Spleen (tissue), 7 donors: Measurements from ENCODE around the gene NEK10.

Experiments
- POLR2A ChIP-seq, 3 donors: fragments of 450-650 bp; IDR thresholded peaks; one replicate each; pipeline ENCODE4 v1.5.1; 2017; ENCODE audit warnings: antibody characterized with exemption in 3 of 3, mild to moderate bottlenecking in 1 of 3
- TF ChIP-seq, protein P1 (sequence below), 11 experiments: fragments of 200-600 bp in 7 of 11; fragments of 450-650 bp in 4 of 11; sonication (generic) in 4 of 11; IDR thresholded peaks in 8 of 11; conservative IDR thresholded peaks in 3 of 11; 1 replicate in 7 of 11; 2 replicates in 4 of 11; pipeline versions ENCODE4 v1.4.0 to v1.8.0; 2016 to 2021; ENCODE audit warnings: antibody characterized with exemption in 11 of 11, inconsistent platforms in 4 of 11, mild to moderate bottlenecking in 1 of 11
- donor health status: DM: no; HTN: no; CAD: no; lungs with moderate emphysema.
- donor health status: DM: no; HTN: no; CAD: no.
- donor health status: DM: no; HTN: no; CAD: no.

DNA sequence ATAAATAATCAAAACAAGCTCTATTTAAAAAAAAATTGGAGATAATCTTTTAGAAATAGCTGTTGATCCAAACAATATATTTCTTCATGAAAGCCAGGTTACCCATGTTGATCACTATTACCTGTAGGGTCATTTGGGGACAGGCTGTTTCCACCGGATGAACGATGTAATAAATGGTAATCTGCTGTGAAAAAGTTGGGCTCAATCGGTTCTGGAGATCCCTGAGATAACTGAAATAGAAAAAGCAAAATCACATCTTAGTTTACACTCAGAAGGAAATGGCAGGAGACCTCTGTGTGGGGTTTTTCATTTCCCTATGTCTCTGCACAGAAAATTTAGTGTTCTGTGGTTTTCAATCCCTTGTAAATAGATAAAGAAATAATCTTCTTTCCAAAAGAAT is 249.5 kb downstream of the NEK10 start:
- TF ChIP-seq, protein P1, sequence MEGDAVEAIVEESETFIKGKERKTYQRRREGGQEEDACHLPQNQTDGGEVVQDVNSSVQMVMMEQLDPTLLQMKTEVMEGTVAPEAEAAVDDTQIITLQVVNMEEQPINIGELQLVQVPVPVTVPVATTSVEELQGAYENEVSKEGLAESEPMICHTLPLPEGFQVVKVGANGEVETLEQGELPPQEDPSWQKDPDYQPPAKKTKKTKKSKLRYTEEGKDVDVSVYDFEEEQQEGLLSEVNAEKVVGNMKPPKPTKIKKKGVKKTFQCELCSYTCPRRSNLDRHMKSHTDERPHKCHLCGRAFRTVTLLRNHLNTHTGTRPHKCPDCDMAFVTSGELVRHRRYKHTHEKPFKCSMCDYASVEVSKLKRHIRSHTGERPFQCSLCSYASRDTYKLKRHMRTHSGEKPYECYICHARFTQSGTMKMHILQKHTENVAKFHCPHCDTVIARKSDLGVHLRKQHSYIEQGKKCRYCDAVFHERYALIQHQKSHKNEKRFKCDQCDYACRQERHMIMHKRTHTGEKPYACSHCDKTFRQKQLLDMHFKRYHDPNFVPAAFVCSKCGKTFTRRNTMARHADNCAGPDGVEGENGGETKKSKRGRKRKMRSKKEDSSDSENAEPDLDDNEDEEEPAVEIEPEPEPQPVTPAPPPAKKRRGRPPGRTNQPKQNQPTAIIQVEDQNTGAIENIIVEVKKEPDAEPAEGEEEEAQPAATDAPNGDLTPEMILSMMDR (IDR thresholded peaks at IDR 0.05 in 8 of 11, conservative IDR thresholded peaks at IDR 0.05 in 3 of 11), result no peak
- TF ChIP-seq POLR2A (IDR thresholded peaks at IDR 0.05), result no peak
